Glutamatergic neuron (in vitro differentiated cells): Measurements from ENCODE around the gene IFI44L. TPM values are rescaled to one million over a fixed set of nuclear protein-coding genes. Genes with fewer than 3 reads are reported as not detected.

Experiments used
- DNase-seq: peaks from one replicate; pipeline ENCODE4 v3.0.0; 2022
- H3K27ac Mint-ChIP-seq: one replicate; pipeline ENCODE4 v1.8.0; 2020; ENCODE audit warnings: mild to moderate bottlenecking, mixed read lengths, inconsistent platforms; ENCODE audit not compliant: unreplicated experiment
- H3K27me3 Mint-ChIP-seq: one replicate; pipeline ENCODE4 v1.8.0; 2020; ENCODE audit warnings: mild to moderate bottlenecking, moderate library complexity, mixed read lengths, inconsistent platforms; ENCODE audit not compliant: unreplicated experiment
- H3K36me3 Mint-ChIP-seq: one replicate; pipeline ENCODE4 v1.8.0; 2020; ENCODE audit warnings: mild to moderate bottlenecking, mixed read lengths, inconsistent platforms; ENCODE audit not compliant: unreplicated experiment
- H3K4me1 Mint-ChIP-seq: one replicate; pipeline ENCODE4 v1.8.0; 2020; ENCODE audit warnings: mild to moderate bottlenecking, low read depth, mixed read lengths, inconsistent platforms; ENCODE audit not compliant: unreplicated experiment
- H3K4me3 Mint-ChIP-seq: one replicate; pipeline ENCODE4 v1.8.0; 2020; ENCODE audit warnings: mild to moderate bottlenecking, mixed read lengths, inconsistent platforms; ENCODE audit not compliant: unreplicated experiment
- H3K9me3 Mint-ChIP-seq: one replicate; pipeline ENCODE4 v1.8.0; 2020; ENCODE audit warnings: mild to moderate bottlenecking, moderate library complexity, mixed read lengths, inconsistent platforms; ENCODE audit not compliant: unreplicated experiment
- total RNA-seq: library from RNA; stranded (reverse); fragmentation: NEBNext Ultra II Directional; extraction: Animal tissue kit (Norgen Biotek cat#: 25700); gene quantifications from one replicate; pipeline ENCODE4 v1.2.1, GENCODE V29; 2021; ENCODE audit not compliant: unreplicated experiment
- TF ChIP-seq, protein P1 (sequence below): fragments of 200-600 bp; sonication (generic); IDR thresholded peaks from one replicate; pipeline ENCODE4 v1.5.0; 2021; ENCODE audit not compliant: partially characterized antibody, unreplicated experiment

IFI44L gene
- total RNA-seq, 1 donor from 2014 or later = not detected

DNA sequence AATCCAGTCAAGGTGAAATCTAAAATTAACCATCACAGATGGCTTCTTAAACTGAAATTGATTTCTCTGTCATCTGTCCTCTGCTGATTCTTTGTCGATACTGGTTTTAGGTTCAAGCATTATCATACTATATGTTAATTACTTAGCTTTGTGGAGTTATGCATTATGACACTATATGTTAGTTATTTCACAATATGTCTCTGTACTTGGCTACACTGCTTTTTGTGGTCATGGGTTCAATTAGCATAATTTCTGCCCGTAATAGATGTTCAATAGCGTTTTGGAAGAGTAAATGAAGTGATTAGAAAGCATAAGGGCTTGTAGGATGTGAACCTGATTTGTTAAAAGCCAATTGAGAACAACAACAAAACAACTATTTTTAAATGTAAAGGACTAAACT is 57.5 kb downstream of the IFI44L start:
- Mint-ChIP-seq H3K27ac (no peak overlapping the region), H3K36me3 (no peaks in the 10 kb centered on the region), H3K4me1 (peaks cover 4% of the 10 kb centered on the region), H3K27me3 (no peaks in the 10 kb centered on the region), H3K9me3 (peaks cover 3% of the 10 kb centered on the region), H3K4me3 (no peak overlapping the region)
- DNase-seq = no peak
- TF ChIP-seq, protein P1, sequence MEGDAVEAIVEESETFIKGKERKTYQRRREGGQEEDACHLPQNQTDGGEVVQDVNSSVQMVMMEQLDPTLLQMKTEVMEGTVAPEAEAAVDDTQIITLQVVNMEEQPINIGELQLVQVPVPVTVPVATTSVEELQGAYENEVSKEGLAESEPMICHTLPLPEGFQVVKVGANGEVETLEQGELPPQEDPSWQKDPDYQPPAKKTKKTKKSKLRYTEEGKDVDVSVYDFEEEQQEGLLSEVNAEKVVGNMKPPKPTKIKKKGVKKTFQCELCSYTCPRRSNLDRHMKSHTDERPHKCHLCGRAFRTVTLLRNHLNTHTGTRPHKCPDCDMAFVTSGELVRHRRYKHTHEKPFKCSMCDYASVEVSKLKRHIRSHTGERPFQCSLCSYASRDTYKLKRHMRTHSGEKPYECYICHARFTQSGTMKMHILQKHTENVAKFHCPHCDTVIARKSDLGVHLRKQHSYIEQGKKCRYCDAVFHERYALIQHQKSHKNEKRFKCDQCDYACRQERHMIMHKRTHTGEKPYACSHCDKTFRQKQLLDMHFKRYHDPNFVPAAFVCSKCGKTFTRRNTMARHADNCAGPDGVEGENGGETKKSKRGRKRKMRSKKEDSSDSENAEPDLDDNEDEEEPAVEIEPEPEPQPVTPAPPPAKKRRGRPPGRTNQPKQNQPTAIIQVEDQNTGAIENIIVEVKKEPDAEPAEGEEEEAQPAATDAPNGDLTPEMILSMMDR = no peak

DNA sequence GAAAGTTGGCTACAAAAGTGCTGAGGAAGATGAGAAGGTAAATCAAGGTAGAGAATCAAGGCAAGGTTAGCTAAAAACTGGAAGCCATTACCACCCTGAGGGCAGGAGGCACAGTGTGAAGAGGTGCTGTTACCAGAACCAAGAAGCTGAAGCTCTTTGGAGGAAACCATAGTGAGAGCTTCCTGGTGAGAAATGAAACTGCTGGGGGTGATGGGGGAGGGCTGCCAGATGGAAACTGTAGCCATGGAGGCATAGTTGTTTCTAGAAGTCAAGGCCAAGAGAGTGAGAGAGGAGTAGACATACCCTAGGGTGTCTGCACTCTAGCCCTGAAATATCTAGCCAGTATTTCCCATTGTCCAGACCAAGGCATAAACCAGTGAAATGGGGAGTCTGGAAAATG is 58.1 kb downstream of the IFI44L start:
- no peak overlapping the region for H3K27ac Mint-ChIP-seq
- H3K4me1 Mint-ChIP-seq = peaks cover 4% of the 10 kb centered on the region
- H3K4me3 Mint-ChIP-seq = no peak overlapping the region
- DNase-seq = no peak
- TF ChIP-seq, protein P1 = no peak
- peaks cover 3% of the 10 kb centered on the region for H3K9me3 Mint-ChIP-seq
- H3K36me3 Mint-ChIP-seq = no peaks in the 10 kb centered on the region
- H3K27me3 Mint-ChIP-seq = no peaks in the 10 kb centered on the region

DNA sequence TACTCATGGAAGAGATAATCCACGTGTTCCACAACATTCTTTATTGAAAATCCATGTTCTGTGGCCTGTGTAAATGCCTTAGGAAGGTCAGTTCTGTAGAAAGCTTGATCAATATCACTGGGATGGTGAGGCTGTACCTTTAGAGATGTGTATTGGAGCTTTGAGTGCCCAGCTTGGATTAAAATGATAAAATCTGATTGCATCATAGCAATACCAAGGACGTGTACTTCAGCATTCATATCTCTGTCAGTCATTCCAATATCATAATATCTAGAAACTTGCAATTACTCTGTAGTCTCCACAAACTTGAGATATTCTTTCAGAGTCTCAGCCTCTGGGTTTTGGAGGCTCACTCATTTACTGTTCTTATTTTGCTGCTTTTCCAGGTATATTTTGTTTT is 61.0 kb downstream of the IFI44L start:
- no peak overlapping the region for H3K4me3 Mint-ChIP-seq
- no peaks in the 10 kb centered on the region for H3K36me3 Mint-ChIP-seq
- no peaks in the 10 kb centered on the region for H3K27me3 Mint-ChIP-seq
- TF ChIP-seq, protein P1 = no peak
- DNase-seq = no peak
- no peak overlapping the region for H3K27ac Mint-ChIP-seq
- H3K9me3 Mint-ChIP-seq = peaks cover 3% of the 10 kb centered on the region
- H3K4me1 Mint-ChIP-seq = peaks cover 7% of the 10 kb centered on the region

DNA sequence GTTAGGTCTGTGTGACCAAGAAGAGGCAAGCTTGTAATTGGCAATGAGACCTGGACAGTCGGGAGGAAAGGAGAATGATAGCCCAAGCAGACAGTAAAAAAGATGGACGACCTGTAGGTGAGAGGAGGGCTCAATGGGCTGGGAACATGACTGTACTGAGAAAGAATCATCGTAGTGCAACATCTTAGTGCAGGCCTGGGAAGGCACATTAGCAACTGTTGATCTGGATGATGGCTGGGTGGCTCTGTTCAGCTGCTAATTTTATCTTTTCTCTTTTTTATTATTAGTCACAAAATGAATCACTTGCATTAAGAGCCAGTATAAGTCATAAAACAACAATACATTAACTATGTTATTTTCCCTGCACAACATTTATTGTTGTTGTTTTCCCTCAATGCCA is 62.2 kb downstream of the IFI44L start:
- H3K9me3 Mint-ChIP-seq = peaks cover 3% of the 10 kb centered on the region
- no peaks in the 10 kb centered on the region for H3K36me3 Mint-ChIP-seq
- H3K27me3 Mint-ChIP-seq = no peaks in the 10 kb centered on the region
- H3K27ac Mint-ChIP-seq = no peak overlapping the region
- DNase-seq = no peak
- TF ChIP-seq, protein P1 = no peak
- peaks cover 7% of the 10 kb centered on the region for H3K4me1 Mint-ChIP-seq
- no peak overlapping the region for H3K4me3 Mint-ChIP-seq

DNA sequence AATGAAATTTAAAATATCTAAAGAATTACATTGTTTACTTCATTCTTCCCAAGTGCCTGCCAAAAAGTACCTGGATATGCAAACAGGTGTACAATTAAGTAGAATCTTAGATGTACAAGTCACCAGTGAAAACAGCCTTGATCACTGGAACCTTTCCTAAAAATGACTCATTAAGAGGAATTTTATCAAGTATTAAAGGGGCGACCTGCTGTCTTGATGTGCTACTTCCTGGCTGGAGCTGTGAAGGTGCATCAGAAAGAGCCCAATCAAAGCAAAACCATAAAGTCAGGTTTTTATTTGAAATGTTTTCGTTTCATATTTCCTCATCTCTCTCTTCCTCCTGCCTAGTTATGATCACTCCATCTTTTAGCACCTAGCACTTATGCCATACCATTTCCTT is 62.8 kb downstream of the IFI44L start:
- H3K36me3 Mint-ChIP-seq = no peaks in the 10 kb centered on the region
- H3K9me3 Mint-ChIP-seq = peaks cover 3% of the 10 kb centered on the region
- no peak overlapping the region for H3K4me3 Mint-ChIP-seq
- H3K27me3 Mint-ChIP-seq = no peaks in the 10 kb centered on the region
- no peak overlapping the region for H3K27ac Mint-ChIP-seq
- no peak for DNase-seq
- TF ChIP-seq, protein P1 = no peak
- H3K4me1 Mint-ChIP-seq = peaks cover 7% of the 10 kb centered on the region
